Choroid plexus epithelial cell (primary cell): ENCODE results near the gene ARSB.

Experiments used
- DNase-seq: peaks from one replicate; pipeline ENCODE4 v3.0.0-alpha.2; 2010; ENCODE audit warnings: low read depth
- H3K4me3 ChIP-seq: 2 replicates; pipeline ENCODE4 v1.5.1; 2011; ENCODE audit warnings: low read depth, mild to moderate bottlenecking, control low read depth, low read length, moderate library complexity
- TF ChIP-seq, protein P1 (sequence below): conservative IDR thresholded peaks from 2 replicates; pipeline ENCODE4 v1.5.1; 2011; ENCODE audit warnings: low read depth, mild to moderate bottlenecking, control low read depth, inconsistent platforms, low read length, moderate library complexity

The ARSB gene

DNA sequence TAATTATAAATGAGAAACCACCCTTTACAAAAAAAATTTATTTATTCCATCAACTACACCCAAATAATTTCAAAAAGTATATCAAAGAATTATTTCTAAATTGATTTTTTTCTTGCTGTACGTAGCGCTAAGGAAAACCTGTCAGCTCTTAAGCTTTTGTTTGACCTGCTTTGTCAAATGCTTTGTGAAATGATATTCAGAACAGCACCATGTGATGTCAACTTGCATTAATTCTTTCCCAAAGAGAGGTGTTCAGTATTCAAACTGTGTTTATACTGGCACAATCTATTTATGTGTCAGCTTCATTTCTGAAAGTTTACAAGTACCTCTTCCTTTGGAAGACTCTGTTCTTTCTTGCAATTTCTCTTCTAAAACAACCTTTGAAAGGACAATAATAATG is 12.0 kb upstream of the ARSB start:
- H3K4me3 ChIP-seq, result no peak overlapping the region
- TF ChIP-seq, protein P1, sequence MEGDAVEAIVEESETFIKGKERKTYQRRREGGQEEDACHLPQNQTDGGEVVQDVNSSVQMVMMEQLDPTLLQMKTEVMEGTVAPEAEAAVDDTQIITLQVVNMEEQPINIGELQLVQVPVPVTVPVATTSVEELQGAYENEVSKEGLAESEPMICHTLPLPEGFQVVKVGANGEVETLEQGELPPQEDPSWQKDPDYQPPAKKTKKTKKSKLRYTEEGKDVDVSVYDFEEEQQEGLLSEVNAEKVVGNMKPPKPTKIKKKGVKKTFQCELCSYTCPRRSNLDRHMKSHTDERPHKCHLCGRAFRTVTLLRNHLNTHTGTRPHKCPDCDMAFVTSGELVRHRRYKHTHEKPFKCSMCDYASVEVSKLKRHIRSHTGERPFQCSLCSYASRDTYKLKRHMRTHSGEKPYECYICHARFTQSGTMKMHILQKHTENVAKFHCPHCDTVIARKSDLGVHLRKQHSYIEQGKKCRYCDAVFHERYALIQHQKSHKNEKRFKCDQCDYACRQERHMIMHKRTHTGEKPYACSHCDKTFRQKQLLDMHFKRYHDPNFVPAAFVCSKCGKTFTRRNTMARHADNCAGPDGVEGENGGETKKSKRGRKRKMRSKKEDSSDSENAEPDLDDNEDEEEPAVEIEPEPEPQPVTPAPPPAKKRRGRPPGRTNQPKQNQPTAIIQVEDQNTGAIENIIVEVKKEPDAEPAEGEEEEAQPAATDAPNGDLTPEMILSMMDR, result no peak
- no peak for DNase-seq

DNA sequence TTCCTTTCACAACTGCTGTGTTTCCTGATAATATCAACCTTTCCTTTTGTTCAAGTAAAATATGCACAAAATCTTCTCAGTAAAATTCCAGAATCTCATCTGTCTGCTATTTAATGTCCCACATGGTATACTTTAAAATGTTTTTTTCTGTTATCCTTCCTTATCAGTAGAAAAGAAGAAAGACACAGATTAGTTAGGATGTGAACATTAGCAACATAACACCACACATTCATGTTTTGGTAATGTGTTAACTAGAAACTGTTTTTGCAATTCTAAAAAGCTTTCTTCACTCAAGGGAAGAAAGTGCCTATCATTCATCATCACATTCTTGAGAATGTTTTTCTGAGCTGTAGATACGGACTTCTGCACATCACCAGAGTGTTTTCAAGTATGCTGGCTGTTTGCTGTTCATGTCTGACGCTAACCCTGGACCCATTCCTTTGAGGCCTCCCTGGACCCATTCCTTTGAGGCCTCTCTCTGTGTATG is 10.5 kb upstream of the ARSB start:
- no peak for DNase-seq
- TF ChIP-seq, protein P1, result no peak
- no peak overlapping the region for H3K4me3 ChIP-seq

DNA sequence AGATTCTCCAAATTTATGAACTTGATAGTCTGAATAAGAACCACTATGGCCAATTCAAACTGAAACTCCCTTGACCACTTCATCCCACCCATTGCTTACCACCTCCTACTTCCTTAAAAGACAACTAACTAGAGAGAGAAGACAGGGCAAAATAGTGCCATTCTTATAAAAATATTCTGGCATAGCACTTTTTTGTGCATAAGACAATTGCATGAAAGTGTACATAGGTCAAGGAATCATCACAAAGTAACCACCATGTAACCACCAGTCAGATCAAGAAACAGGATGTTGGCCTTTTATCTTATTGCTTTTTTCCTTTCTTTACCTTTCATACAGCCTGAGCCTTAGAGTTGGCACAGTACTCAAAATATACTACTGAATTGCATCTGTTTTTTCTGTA is 8.1 kb upstream of the ARSB start:
- H3K4me3 ChIP-seq, result no peak overlapping the region
- DNase-seq, result no peak
- TF ChIP-seq, protein P1, result no peak

DNA sequence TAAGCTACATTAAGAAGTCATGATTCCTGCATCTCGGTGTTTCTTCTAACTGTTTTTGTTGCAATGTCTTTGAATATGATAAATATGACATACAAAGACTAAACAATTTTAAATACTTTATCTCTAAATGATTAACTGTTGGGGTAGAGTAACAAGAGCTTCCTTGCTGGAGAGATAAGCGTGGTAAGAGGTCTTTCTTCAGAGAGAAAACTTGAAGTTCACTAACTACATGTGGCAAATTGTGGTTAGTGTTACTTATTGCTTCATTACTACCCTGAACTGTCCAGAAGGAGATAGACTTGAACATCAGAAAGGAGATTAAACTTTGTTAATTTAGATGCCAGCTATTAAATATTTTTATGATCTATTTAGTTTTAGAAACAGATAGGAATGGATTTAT is 7.0 kb upstream of the ARSB start:
- H3K4me3 ChIP-seq, result no peak overlapping the region
- TF ChIP-seq, protein P1, result no peak
- DNase-seq, result no peak

DNA sequence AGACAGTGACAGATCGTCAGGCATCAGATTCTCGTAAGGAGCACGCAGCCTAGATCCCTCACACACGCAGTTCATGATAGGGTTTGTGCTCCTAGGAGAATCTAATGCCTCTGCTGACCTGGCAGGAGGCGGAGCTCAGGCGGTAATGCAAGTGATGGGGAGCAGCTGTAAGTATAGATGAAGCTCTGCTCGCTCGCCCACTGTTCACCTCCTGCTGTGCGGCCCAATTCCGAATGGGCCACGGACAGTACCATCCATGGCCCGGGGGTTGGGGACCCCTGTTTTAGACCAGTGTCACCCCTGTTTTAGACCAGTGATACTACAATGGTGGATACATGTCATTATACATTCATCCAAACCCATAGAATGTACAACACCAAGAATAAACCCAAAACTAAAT is 4.0 kb upstream of the ARSB start:
- TF ChIP-seq, protein P1, result no peak
- DNase-seq, result no peak
- H3K4me3 ChIP-seq, result no peak overlapping the region

DNA sequence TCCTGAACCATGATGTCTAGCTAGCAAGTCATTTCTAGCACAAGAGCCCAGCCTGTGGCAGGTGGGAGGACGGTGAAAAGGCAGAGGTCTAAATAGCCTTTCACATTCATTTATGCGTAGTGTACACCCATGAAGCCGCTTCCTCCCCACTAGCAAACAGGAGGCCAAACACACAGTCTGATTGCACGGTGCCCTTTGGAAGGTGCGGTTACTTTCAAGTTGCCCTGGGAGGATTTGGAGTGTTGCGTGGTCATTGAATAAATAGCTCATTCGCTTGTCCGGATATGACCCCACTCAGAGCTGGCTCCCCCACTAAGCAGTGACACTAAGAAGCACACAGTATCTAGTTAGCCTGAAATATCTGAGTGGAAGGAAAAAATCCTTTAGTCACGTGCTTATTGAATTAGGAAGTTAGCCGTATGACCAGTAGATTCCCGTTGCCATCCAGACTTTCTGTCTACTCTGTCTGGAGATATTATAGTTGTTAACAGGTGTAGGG is 664 bp upstream of the ARSB start:
- peak overlapping the region; percentile 78 for H3K4me3 ChIP-seq
- no peak for DNase-seq

DNA sequence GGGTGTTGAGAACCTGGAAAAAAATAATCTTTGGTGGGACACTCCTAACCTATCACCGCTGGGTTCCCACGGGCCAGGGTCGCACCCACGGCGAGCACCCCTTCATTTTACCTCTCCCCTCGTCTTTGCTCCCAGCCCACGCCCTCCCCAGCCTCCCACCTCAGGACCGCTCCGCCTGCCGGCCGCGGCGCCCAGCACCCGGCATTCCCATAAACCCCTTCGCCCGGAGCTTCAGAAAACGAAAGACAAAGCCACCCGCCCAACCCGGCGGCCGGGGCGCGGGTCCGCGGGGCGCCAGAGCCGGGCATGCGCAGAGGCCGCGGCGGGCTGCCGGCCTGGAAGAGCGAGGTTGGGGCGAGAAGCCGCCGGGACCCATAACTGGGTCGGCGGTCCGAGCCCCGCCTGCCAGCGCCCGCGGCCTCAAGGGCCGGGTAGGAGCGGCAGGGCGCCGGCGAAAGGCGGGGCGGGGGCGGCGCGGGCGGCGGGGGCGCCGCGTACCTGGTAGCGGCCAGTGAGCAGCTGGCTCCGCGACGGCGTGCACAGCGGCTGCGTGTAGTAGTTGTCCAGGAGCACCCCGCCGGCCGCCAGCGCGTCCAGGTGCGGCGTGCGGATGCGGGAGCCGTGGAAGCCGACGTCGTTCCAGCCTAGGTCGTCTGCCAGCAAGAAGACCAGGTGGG is 533 bp downstream of the ARSB start:
- peak overlapping the region; percentile 78 for H3K4me3 ChIP-seq
- peak; percentile 85 for DNase-seq
- TF ChIP-seq, protein P1, result peak; percentile 57

More for the DNA sequence above, 664 bp upstream of the ARSB start:
- TF ChIP-seq, protein P1, result no peak
